Skeletal muscle satellite cell (primary cell): Measurements from ENCODE around the gene REPS2.
A peak's percentile ranks its signal among the peaks of the same experiment; 100 is the strongest.

Experiments
- H3K27me3 ChIP-seq: 2 replicates; pipeline ENCODE4 v1.7.0; 2013; ENCODE audit warnings: low read length; ENCODE audit not compliant: control insufficient read depth, insufficient read depth
- H3K36me3 ChIP-seq: 2 replicates; pipeline ENCODE4 v1.7.0; 2013; ENCODE audit warnings: mild to moderate bottlenecking, control low read depth, low read length; ENCODE audit not compliant: insufficient read depth
- H3K4me1 ChIP-seq: 2 replicates; pipeline ENCODE4 v1.7.0; 2013; ENCODE audit warnings: low read length; ENCODE audit not compliant: control insufficient read depth, insufficient read depth
- H3K4me2 ChIP-seq: 2 replicates; pipeline ENCODE4 v1.7.0; 2013; ENCODE audit warnings: mild to moderate bottlenecking, low read length
- H3K4me3 ChIP-seq: 2 replicates; pipeline ENCODE4 v1.7.0; 2013; ENCODE audit warnings: low read length
- H3K9ac ChIP-seq: 2 replicates; pipeline ENCODE4 v1.7.0; 2013; ENCODE audit warnings: mild to moderate bottlenecking, low read depth, low read length, moderate library complexity
- H3K9me3 ChIP-seq: replicated peaks from 2 replicates; pipeline ENCODE4 v1.7.0; 2013; ENCODE audit warnings: mild to moderate bottlenecking, control low read depth, low read length

The REPS2 gene

GRCh38 chrX:17027931-17028330, 81.5 kb downstream of the REPS2 start:
- no peaks in the 10 kb centered on the region for H3K9me3 ChIP-seq
- H3K36me3 ChIP-seq: no peaks in the 10 kb centered on the region
- H3K4me2 ChIP-seq: no peak overlapping the region
- no peak overlapping the region for H3K9ac ChIP-seq
- no peak overlapping the region for H3K4me3 ChIP-seq
- peaks cover 30% of the 10 kb centered on the region for H3K4me1 ChIP-seq
- peaks cover 16% of the 10 kb centered on the region for H3K27me3 ChIP-seq

GRCh38 chrX:17028356-17028755, 81.9 kb downstream of the REPS2 start:
- H3K36me3 ChIP-seq: no peaks in the 10 kb centered on the region
- peaks cover 16% of the 10 kb centered on the region for H3K27me3 ChIP-seq

GRCh38 chrX:17030092-17030491, 83.6 kb downstream of the REPS2 start:
- no peak overlapping the region for H3K4me2 ChIP-seq
- H3K4me1 ChIP-seq: peaks cover 35% of the 10 kb centered on the region
- no peaks in the 10 kb centered on the region for H3K9me3 ChIP-seq
- no peak overlapping the region for H3K9ac ChIP-seq
- H3K4me3 ChIP-seq: no peak overlapping the region
- H3K36me3 ChIP-seq: no peaks in the 10 kb centered on the region
- peaks cover 11% of the 10 kb centered on the region for H3K27me3 ChIP-seq

More at GRCh38 chrX:17028356-17028755, 81.9 kb downstream of the REPS2 start:
- Histone ChIP-seq H3K4me3 (no peak overlapping the region), H3K9ac (no peak overlapping the region), H3K4me1 (peaks cover 34% of the 10 kb centered on the region), H3K9me3 (no peaks in the 10 kb centered on the region), H3K4me2 (no peak overlapping the region)

GRCh38 chrX:17030580-17031270, 84.3 kb downstream of the REPS2 start:
- peaks cover 35% of the 10 kb centered on the region for H3K4me1 ChIP-seq
- no peak overlapping the region for H3K9ac ChIP-seq
- H3K4me3 ChIP-seq: no peak overlapping the region
- H3K36me3 ChIP-seq: no peaks in the 10 kb centered on the region
- H3K27me3 ChIP-seq: peaks cover 10% of the 10 kb centered on the region
- H3K9me3 ChIP-seq: no peaks in the 10 kb centered on the region
- no peak overlapping the region for H3K4me2 ChIP-seq

GRCh38 chrX:17031827-17032226, 85.4 kb downstream of the REPS2 start:
- H3K4me2 ChIP-seq: no peak overlapping the region
- H3K9ac ChIP-seq: no peak overlapping the region
- H3K9me3 ChIP-seq: no peaks in the 10 kb centered on the region
- peaks cover 3% of the 10 kb centered on the region for H3K27me3 ChIP-seq
- no peak overlapping the region for H3K4me3 ChIP-seq
- H3K4me1 ChIP-seq: peaks cover 35% of the 10 kb centered on the region
- H3K36me3 ChIP-seq: no peaks in the 10 kb centered on the region

GRCh38 chrX:17032351-17032750, 85.9 kb downstream of the REPS2 start:
- Histone ChIP-seq H3K9ac (no peak overlapping the region), H3K36me3 (no peaks in the 10 kb centered on the region), H3K27me3 (peaks cover 3% of the 10 kb centered on the region), H3K4me3 (no peak overlapping the region), H3K9me3 (no peaks in the 10 kb centered on the region), H3K4me2 (peak overlapping the region; percentile 55), H3K4me1 (peaks cover 35% of the 10 kb centered on the region)

GRCh38 chrX:17033225-17033624, 86.8 kb downstream of the REPS2 start:
- H3K4me1 ChIP-seq: peaks cover 35% of the 10 kb centered on the region
- H3K4me2 ChIP-seq: no peak overlapping the region
- H3K9ac ChIP-seq: no peak overlapping the region
- H3K36me3 ChIP-seq: no peaks in the 10 kb centered on the region
- H3K4me3 ChIP-seq: no peak overlapping the region
- H3K9me3 ChIP-seq: no peaks in the 10 kb centered on the region
- peaks cover 4% of the 10 kb centered on the region for H3K27me3 ChIP-seq

- H3K4me3 ChIP-seq: no peak overlapping the region
- H3K4me1 ChIP-seq: peaks cover 33% of the 10 kb centered on the region
- no peaks in the 10 kb centered on the region for H3K9me3 ChIP-seq
- H3K9ac ChIP-seq: no peak overlapping the region
- no peak overlapping the region for H3K4me2 ChIP-seq
- peaks cover 16% of the 10 kb centered on the region for H3K27me3 ChIP-seq
- H3K36me3 ChIP-seq: no peaks in the 10 kb centered on the region
These were observed 88.7 kb downstream of the REPS2 start for GRCh38 chrX:17035111-17035510.

- H3K36me3 ChIP-seq: no peaks in the 10 kb centered on the region
- H3K4me3 ChIP-seq: no peak overlapping the region
- no peaks in the 10 kb centered on the region for H3K9me3 ChIP-seq
- H3K4me1 ChIP-seq: peaks cover 21% of the 10 kb centered on the region
- peaks cover 16% of the 10 kb centered on the region for H3K27me3 ChIP-seq
- no peak overlapping the region for H3K9ac ChIP-seq
- H3K4me2 ChIP-seq: no peak overlapping the region
These were observed 89.9 kb downstream of the REPS2 start for GRCh38 chrX:17036171-17036961.

- H3K36me3 ChIP-seq: no peaks in the 10 kb centered on the region
- no peaks in the 10 kb centered on the region for H3K9me3 ChIP-seq
- H3K4me1 ChIP-seq: peaks cover 1% of the 10 kb centered on the region
- no peak overlapping the region for H3K9ac ChIP-seq
- peaks cover 23% of the 10 kb centered on the region for H3K27me3 ChIP-seq
- no peak overlapping the region for H3K4me2 ChIP-seq
- H3K4me3 ChIP-seq: no peak overlapping the region
These were observed 91.8 kb downstream of the REPS2 start for GRCh38 chrX:17038277-17038676.

GRCh38 chrX:17038681-17039161, 92.3 kb downstream of the REPS2 start:
- no peak overlapping the region for H3K9ac ChIP-seq

More at GRCh38 chrX:17038681-17039161, 92.3 kb downstream of the REPS2 start:
- Histone ChIP-seq H3K9me3 (no peaks in the 10 kb centered on the region), H3K4me3 (no peak overlapping the region), H3K4me2 (no peak overlapping the region), H3K36me3 (no peaks in the 10 kb centered on the region), H3K27me3 (peaks cover 23% of the 10 kb centered on the region), H3K4me1 (no peaks in the 10 kb centered on the region)
